Progenitor cell of endocrine pancreas (in vitro differentiated cells): ENCODE measurements around the gene OR13H1. TPM values are rescaled to one million over a fixed set of nuclear protein-coding genes. Genes with fewer than 3 reads are reported as not detected.
"Not testable (repeated sequence)": the region's sequence is repeated elsewhere in the genome, so short reads cannot be mapped to it uniquely, and the experiment has no call there.

Experiments used
- DNase-seq: peaks from one replicate; pipeline ENCODE4 v3.0.0; 2021; ENCODE audit warnings: low spot score; ENCODE audit not compliant: unreplicated experiment
- H3K27ac Mint-ChIP-seq: 2 replicates; pipeline ENCODE4 v1.8.0; 2021; ENCODE audit warnings: mild to moderate bottlenecking, moderate library complexity, mixed read lengths
- H3K27me3 Mint-ChIP-seq: 2 replicates; pipeline ENCODE4 v1.8.0; 2021; ENCODE audit warnings: mixed read lengths
- H3K36me3 Mint-ChIP-seq: 2 replicates; pipeline ENCODE4 v1.8.0; 2022; ENCODE audit warnings: mixed read lengths; ENCODE audit not compliant: insufficient read depth
- H3K4me1 Mint-ChIP-seq: 2 replicates; pipeline ENCODE4 v1.8.0; 2021; ENCODE audit warnings: low read depth, mixed read lengths
- H3K4me3 Mint-ChIP-seq: 2 replicates; pipeline ENCODE4 v1.8.0; 2021; ENCODE audit warnings: low read depth, mild to moderate bottlenecking, moderate library complexity, mixed read lengths
- H3K9me3 Mint-ChIP-seq: 2 replicates; pipeline ENCODE4 v1.8.0; 2021; ENCODE audit warnings: low read depth, mixed read lengths
- total RNA-seq: library from RNA; stranded (reverse); gene quantifications from 2 replicates; pipeline ENCODE4 v1.2.1, GENCODE V29; 2021
- TF ChIP-seq, protein P1 (sequence below): fragments of 200-600 bp; sonication (generic); IDR thresholded peaks from one replicate; pipeline ENCODE4 v1.5.0; 2021; ENCODE audit warnings: antibody characterized with exemption, mild to moderate bottlenecking; ENCODE audit not compliant: unreplicated experiment

The OR13H1 gene
- total RNA-seq, 1 donor from 2014 or later: not detected

DNA sequence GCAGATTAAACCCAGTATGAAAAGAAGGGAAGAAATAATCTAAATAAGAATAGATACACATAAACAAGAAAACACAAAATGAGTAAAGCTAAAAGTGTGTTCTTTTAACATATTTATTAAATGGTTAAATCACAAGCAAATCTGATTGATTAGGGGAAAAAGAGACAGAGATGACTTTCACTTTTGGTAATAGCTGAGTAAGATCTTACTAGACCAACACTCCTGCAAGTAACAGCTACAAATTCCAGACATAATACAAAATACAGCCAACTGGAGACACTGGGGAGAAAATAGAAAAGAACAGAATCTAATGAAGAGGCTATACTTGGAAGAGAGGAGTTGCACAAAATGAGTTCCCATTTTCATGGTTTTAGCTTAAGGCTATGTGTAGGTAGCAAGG lies 33.5 kb downstream of the OR13H1 start:
- H3K27ac Mint-ChIP-seq: peak overlapping the region; percentile 100
- peaks cover 18% of the 10 kb centered on the region for H3K36me3 Mint-ChIP-seq
- H3K9me3 Mint-ChIP-seq: peaks cover 11% of the 10 kb centered on the region
- H3K4me3 Mint-ChIP-seq: peak overlapping the region; percentile 99
- H3K4me1 Mint-ChIP-seq: peaks cover 9% of the 10 kb centered on the region
- no peaks in the 10 kb centered on the region for H3K27me3 Mint-ChIP-seq
- TF ChIP-seq, protein P1, sequence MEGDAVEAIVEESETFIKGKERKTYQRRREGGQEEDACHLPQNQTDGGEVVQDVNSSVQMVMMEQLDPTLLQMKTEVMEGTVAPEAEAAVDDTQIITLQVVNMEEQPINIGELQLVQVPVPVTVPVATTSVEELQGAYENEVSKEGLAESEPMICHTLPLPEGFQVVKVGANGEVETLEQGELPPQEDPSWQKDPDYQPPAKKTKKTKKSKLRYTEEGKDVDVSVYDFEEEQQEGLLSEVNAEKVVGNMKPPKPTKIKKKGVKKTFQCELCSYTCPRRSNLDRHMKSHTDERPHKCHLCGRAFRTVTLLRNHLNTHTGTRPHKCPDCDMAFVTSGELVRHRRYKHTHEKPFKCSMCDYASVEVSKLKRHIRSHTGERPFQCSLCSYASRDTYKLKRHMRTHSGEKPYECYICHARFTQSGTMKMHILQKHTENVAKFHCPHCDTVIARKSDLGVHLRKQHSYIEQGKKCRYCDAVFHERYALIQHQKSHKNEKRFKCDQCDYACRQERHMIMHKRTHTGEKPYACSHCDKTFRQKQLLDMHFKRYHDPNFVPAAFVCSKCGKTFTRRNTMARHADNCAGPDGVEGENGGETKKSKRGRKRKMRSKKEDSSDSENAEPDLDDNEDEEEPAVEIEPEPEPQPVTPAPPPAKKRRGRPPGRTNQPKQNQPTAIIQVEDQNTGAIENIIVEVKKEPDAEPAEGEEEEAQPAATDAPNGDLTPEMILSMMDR: no peak
- DNase-seq: no peak

DNA sequence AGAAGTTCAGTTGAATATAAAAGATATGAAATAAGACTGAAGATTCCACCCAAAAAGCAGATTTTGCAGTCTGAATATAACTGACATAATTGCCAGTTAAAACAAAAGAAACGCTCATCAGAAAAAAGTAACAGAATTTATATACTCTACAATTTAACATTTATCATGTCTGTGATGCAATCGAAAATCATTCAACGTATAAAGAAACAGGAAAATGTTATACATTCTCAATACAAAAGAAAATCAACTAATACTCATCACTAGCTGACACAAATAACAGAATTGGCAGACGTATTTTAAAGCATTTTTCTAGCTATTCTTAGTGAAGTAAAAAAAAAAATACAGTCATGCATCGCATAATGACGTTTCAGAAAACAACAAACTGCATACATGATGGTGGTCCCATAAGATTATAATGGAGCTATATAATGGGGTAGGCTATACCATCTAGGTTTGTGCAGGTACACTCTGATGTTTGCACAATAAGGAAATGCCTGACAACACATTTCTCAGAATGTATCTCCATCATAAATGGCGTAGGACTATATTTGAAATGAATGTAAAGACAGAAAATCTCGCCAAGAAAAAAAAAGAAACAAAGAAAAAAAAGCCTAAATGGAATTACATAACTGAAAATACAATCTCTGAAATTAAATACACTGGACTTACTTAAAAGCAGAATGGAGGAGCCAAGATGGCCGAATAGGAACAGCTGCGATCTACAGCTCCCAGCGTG lies 34.3 kb downstream of the OR13H1 start:
- TF ChIP-seq, protein P1: no peak
- peaks cover 11% of the 10 kb centered on the region for H3K9me3 Mint-ChIP-seq
- H3K36me3 Mint-ChIP-seq: peaks cover 18% of the 10 kb centered on the region
- peak overlapping the region; percentile 100 for H3K27ac Mint-ChIP-seq
- H3K4me3 Mint-ChIP-seq: peak overlapping the region; percentile 99
- H3K4me1 Mint-ChIP-seq: peaks cover 5% of the 10 kb centered on the region
- H3K27me3 Mint-ChIP-seq: no peaks in the 10 kb centered on the region
- DNase-seq: no peak

DNA sequence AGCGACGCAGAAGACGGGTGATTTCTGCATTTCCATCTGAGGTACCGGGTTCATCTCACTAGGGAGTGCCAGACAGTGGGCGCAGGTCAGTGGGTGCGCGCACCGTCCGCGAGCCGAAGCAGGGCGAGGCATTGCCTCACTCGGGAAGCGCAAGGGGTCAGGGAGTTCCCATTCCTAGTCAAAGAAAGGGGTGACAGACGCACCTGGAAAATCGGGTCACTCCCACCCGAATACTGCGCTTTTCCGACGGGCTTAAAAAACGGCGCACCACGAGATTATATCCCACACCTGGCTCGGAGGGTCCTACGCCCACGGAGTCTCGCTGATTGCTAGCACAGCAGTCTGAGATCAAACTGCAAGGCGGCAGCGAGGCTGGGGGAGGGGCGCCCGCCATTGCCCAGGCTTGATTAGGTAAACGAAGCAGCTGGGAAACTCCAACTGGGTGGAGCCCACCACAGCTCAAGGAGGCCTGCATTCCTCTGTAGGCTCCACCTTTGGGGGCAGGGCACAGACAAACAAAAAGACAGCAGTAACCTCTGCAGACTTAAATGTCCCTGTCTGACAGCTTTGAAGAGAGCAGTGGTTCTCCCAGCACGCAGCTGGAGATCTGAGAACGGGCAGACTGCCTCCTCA lies 35.0 kb downstream of the OR13H1 start:
- H3K4me1 Mint-ChIP-seq, H3K9me3 Mint-ChIP-seq, H3K27me3 Mint-ChIP-seq: not testable (repeated sequence)
- H3K27ac Mint-ChIP-seq: peak overlapping the region; percentile 100
- peak overlapping the region; percentile 99 for H3K4me3 Mint-ChIP-seq
- DNase-seq: peak; percentile 36
- H3K36me3 Mint-ChIP-seq: peaks cover 13% of the 10 kb centered on the region

DNA sequence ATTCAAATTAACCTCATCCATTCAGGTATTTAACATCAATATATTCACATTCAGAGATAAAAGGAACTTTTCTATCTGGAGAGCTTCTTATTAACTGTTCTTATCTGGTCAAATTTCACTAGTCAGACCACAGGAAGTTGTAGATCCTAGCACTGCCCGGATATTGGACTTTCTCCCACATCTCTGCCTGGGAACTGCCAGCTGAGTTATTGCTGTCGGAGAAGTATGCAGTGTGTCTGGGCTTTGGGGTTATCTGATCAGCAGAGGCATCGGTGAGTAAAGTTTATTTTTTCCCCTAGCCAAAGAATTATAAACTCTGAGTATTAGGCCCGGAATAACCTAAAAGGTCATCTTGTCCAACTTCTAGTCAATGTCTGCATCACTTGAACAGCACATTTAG lies 45.1 kb downstream of the OR13H1 start:
- Mint-ChIP-seq H3K27ac (no peak overlapping the region), H3K9me3 (peaks cover 12% of the 10 kb centered on the region), H3K4me1 (peaks cover 12% of the 10 kb centered on the region), H3K27me3 (no peaks in the 10 kb centered on the region), H3K36me3 (peaks cover 5% of the 10 kb centered on the region), H3K4me3 (no peak overlapping the region)
- TF ChIP-seq, protein P1: no peak
- no peak for DNase-seq
